Hepatocyte (in vitro differentiated cells): Measurements from ENCODE around the gene AOC1. TPM values are rescaled to one million over a fixed set of nuclear protein-coding genes. Genes with fewer than 3 reads are reported as not detected.

Experiments used
- DNase-seq: peaks from one replicate; pipeline ENCODE4 v3.0.0-alpha.2; 2016; ENCODE audit warnings: low spot score
- H2AFZ ChIP-seq: fragments of 200-600 bp; sonication (generic); 2 replicates; pipeline ENCODE4 v1.6.0; 2016; ENCODE audit warnings: antibody characterized with exemption, mild to moderate bottlenecking
- H3K27ac ChIP-seq: fragments of 200-600 bp; sonication (generic); 2 replicates; pipeline ENCODE4 v1.5.1; 2016; ENCODE audit warnings: mild to moderate bottlenecking
- H3K27me3 ChIP-seq: fragments of 200-600 bp; sonication (generic); 2 replicates; pipeline ENCODE4 v1.6.1; 2016
- H3K36me3 ChIP-seq: fragments of 200-600 bp; sonication (generic); replicated peaks from 2 replicates; pipeline ENCODE4 v1.5.1; 2016; ENCODE audit warnings: low read depth; ENCODE audit not compliant: insufficient read depth
- H3K4me1 ChIP-seq: fragments of 200-600 bp; sonication (generic); 2 replicates; pipeline ENCODE4 v1.5.1; 2016; ENCODE audit warnings: mild to moderate bottlenecking, moderate library complexity; ENCODE audit not compliant: insufficient read depth
- H3K4me2 ChIP-seq: fragments of 200-600 bp; sonication (generic); 2 replicates; pipeline ENCODE4 v1.6.0; 2016
- H3K4me3 ChIP-seq: fragments of 200-600 bp; sonication (generic); 2 replicates; pipeline ENCODE4 v1.5.1; 2016; ENCODE audit warnings: mild to moderate bottlenecking
- H3K79me2 ChIP-seq: fragments of 200-600 bp; sonication (generic); 2 replicates; pipeline ENCODE4 v1.6.0; 2017; ENCODE audit warnings: mild to moderate bottlenecking
- H3K9me2 ChIP-seq: fragments of 200-600 bp; sonication (generic); replicated peaks from 2 replicates; pipeline ENCODE4 v1.6.0; 2017; ENCODE audit warnings: mild to moderate bottlenecking; ENCODE audit not compliant: insufficient read depth
- H3K9me3 ChIP-seq: fragments of 200-600 bp; sonication (generic); 2 replicates; pipeline ENCODE4 v1.5.1; 2016; ENCODE audit warnings: low read depth, mild to moderate bottlenecking
- H4K20me1 ChIP-seq: fragments of 200-600 bp; sonication (generic); 2 replicates; pipeline ENCODE4 v1.6.0; 2016; ENCODE audit warnings: mild to moderate bottlenecking; ENCODE audit not compliant: insufficient read depth, poor library complexity, severe bottlenecking
- CTCF ChIP-seq: fragments of 200-600 bp; sonication (generic); IDR thresholded peaks from 2 replicates; pipeline ENCODE4 v1.5.1; 2016; ENCODE audit warnings: antibody characterized with exemption, mild to moderate bottlenecking; ENCODE audit not compliant: poor library complexity
- EZH2 ChIP-seq: fragments of 200-600 bp; sonication (generic); IDR thresholded peaks from 2 replicates; pipeline ENCODE4 v1.6.1; 2016; ENCODE audit warnings: antibody characterized with exemption, mild to moderate bottlenecking, borderline replicate concordance
- EZH2phosphoT487 ChIP-seq: fragments of 200-600 bp; sonication (generic); IDR thresholded peaks from one replicate; pipeline ENCODE4 v1.6.1; 2018; ENCODE audit warnings: antibody characterized with exemption, mild to moderate bottlenecking, low read depth, moderate library complexity; ENCODE audit not compliant: unreplicated experiment, severe bottlenecking
- WGBS: methylation state at CpG from one replicate; pipeline ENCODE4 v1.1.6; 2016; ENCODE audit warnings: low lambda C conversion rate; ENCODE audit errors: missing lambda C conversion rate; 5-methylcytosine and 5-hydroxymethylcytosine counted together
- polyA plus RNA-seq: library from polyadenylated mRNA; unstranded; fragments of >200 nt; fragmentation: Nextera tagmentation; extraction: Ambion mirVana; gene quantifications from 2 replicates; pipeline ENCODE4 v1.2.1, GENCODE V29; 2016
- total RNA-seq: library from RNA; depleted of rRNA; stranded (reverse); fragments of >200 nt; gene quantifications from 2 replicates; pipeline ENCODE4 v1.2.3, GENCODE V29; 2014

AOC1 gene
- total and polyA plus RNA-seq, 2 experiments from 2014 or later, result 5.9 to 9.1 TPM

GRCh38 chr7:150855046-150855445 lies 2.7 kb downstream of the AOC1 start:
- H3K79me2 ChIP-seq, result no peaks in the 10 kb centered on the region
- no peaks in the 10 kb centered on the region for H3K36me3 ChIP-seq
- TF ChIP-seq EZH2phosphoT487 (no peak), CTCF (no peak), EZH2 (no peak)
- H3K27me3 ChIP-seq, result no peaks in the 10 kb centered on the region
- 85% methylated on average over 6 of the region's 6 CpGs for WGBS
- no peak for DNase-seq
- H3K9me3 ChIP-seq, result no peaks in the 10 kb centered on the region
- peaks cover 7% of the 10 kb centered on the region for H3K4me1 ChIP-seq
- H3K27ac ChIP-seq, result no peak overlapping the region
- H4K20me1 ChIP-seq, result no peaks in the 10 kb centered on the region
- no peak overlapping the region for H3K4me2 ChIP-seq
- H3K4me3 ChIP-seq, result no peak overlapping the region
- no peak overlapping the region for H2AFZ ChIP-seq
- H3K9me2 ChIP-seq, result no peaks in the 10 kb centered on the region

GRCh38 chr7:150855476-150856302 lies 3.4 kb downstream of the AOC1 start:
- 83% methylated on average over 9 of the region's 9 CpGs for WGBS
- H3K9me3 ChIP-seq, result no peaks in the 10 kb centered on the region
- no peak for DNase-seq
- no peak overlapping the region for H3K4me3 ChIP-seq
- no peaks in the 10 kb centered on the region for H3K36me3 ChIP-seq
- no peak overlapping the region for H3K27ac ChIP-seq
- TF ChIP-seq EZH2 (no peak), CTCF (no peak), EZH2phosphoT487 (no peak)
- H3K4me1 ChIP-seq, result peaks cover 7% of the 10 kb centered on the region
- no peaks in the 10 kb centered on the region for H3K27me3 ChIP-seq
- H4K20me1 ChIP-seq, result no peaks in the 10 kb centered on the region
- H2AFZ ChIP-seq, result no peak overlapping the region
- H3K9me2 ChIP-seq, result no peaks in the 10 kb centered on the region
- no peaks in the 10 kb centered on the region for H3K79me2 ChIP-seq
- no peak overlapping the region for H3K4me2 ChIP-seq

- Histone ChIP-seq H3K27ac (no peak overlapping the region), H3K4me2 (no peak overlapping the region), H3K9me2 (no peaks in the 10 kb centered on the region), H3K27me3 (no peaks in the 10 kb centered on the region), H4K20me1 (no peaks in the 10 kb centered on the region), H3K79me2 (no peaks in the 10 kb centered on the region), H2AFZ (no peak overlapping the region), H3K4me1 (peaks cover 7% of the 10 kb centered on the region), H3K36me3 (no peaks in the 10 kb centered on the region), H3K9me3 (no peaks in the 10 kb centered on the region), H3K4me3 (no peak overlapping the region)
- DNase-seq, result no peak
- 95% methylated on average over 26 of the region's 26 CpGs for WGBS
- TF ChIP-seq EZH2phosphoT487 (no peak), EZH2 (no peak), CTCF (no peak)
Measured at GRCh38 chr7:150856303-150857275, 4.3 kb downstream of the AOC1 start.
